Measurements from ENCODE around the gene MSH3.
"Not testable (repeated sequence)": the region's sequence is repeated elsewhere in the genome, so short reads cannot be mapped to it uniquely, and the experiment has no call there.

MSH3 gene

DNA sequence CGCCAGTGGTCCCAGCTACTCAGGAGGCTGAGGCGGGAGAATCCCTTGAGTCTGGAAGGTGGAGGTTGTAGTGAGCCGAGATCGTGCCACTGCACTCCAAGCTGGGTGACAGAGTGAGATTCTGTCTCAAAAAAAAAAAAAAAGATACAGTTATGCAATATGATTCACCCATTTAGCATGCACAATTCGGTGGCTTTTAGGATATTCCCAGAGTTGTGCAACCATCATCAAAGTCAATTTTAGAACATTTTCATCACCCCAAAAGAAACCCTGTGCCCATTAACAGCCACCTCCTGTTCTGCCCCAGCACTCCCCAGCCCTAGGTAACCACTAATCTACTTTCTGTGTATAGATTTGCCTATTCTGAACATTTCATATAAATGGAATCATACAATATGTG lies 4.7 kb downstream of the MSH3 start:
- DNase-seq = no peak

DNA sequence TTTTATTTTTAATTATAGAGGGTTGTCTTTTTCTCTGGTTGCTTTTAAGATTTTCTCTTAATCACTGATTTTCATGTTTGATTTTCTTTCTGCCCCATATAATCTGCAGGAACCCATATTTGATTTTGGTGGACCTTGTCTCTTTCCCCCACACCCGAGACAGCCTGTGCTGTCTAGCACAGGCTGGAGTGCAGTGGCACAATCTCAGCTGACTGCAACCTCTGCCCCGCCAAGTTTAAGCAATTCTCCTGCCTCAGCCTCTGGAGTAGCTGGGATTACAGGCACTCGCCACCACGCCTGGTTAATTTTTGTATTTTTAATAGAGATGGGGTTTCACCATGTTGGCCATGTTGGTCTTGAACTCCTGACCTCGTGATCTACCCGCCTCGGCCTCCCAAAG lies 6.2 kb downstream of the MSH3 start:
- not testable (repeated sequence) for DNase-seq

DNA sequence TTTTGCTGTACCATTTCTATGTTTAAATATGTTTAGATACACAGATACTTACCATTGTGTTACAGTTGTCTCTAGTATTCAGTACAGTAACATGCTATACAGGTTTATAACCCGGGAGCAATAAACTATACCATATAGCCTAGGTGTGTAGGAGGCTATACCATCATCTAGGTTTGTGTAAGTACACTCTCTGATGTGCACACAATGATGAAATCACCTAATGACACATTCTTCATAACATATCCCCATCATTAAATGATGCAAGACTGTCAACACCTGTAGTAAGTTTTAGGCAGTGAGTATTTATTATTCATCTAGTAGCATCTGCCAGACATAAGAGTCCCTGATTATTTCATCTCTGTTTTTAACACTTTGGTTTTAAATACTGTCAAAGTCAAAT lies 7.7 kb downstream of the MSH3 start:
- DNase-seq = no peak

DNA sequence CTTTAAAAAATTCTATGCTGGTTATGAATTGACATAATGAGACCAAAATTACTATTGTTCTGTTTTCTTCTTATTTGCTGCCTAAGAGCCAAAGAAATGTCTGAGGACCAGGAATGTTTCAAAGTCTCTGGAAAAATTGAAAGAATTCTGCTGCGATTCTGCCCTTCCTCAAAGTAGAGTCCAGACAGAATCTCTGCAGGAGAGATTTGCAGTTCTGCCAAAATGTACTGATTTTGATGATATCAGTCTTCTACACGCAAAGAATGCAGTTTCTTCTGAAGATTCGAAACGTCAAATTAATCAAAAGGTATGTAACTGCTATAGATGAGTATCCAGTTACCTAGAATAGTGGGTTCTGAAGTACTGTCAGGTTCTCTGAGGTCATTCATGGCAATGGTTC lies 10.6 kb downstream of the MSH3 start:
- no peak for DNase-seq

DNA sequence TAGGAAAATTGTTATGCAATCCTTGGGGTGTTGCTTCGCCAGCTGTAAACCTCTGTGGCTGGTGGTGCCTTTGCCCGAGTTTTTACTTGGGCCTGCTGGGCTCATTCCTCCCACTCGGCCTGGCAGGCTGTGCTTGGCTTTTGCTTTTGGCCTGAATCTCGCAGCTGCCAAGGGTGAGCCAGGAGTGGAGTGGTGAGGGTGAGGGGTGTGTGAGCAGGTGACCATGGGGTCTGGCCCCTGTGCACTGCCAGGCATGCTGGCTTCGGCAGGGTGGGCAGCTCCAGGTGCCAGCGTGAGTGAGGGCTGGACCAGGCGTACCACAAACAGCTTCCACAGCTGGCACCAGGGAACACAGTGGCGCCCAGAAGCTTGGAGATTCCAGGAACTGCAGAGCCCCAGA lies 12.9 kb downstream of the MSH3 start:
- DNase-seq = no peak

DNA sequence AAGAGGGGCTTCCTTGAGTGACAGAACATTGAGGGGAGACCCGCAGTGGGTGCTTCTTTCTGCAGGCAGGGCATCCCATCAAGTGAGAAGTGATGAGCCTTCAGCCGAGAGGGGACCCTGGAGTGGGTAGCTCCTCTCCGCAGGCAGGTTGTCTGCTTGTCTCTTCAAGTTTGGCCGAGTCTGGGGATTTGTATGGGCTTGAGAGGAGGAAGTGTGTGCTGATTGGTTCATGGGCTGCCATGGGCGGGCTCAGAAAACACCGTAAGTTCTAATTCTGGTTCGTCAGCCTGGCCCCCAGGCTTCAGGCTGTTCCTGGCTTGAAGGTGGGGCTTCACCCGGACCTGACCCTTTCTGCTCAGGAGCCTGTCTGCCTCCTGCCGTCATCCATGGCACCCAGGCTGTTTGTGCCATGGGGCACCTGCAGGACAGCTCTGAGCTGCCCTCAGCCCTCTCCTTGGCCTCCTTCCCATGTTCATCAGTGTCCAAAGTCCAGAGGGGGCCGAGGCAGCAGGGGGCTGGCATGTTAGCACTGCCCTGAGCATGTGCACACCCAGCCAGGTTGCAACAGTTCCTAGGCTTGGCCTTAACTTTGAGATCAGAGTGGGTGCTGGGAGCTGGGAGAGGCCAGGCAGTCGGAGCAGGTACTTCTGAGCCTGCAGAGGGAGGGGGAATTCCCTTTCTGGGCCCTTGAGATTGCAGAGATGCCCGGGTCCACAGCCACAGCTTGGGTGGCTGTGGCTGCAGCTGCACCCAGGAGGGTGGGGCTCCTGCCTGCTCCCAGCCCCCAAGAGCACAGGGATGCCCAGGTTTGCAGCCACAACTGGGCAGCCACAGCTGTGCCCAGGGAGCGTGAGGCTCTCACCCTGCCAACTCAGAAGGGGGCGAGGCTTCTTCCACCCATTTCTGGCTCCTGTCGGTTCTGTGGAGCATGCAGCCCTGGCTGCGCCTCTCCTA lies 13.8 kb downstream of the MSH3 start:
- DNase-seq = no peak

DNA sequence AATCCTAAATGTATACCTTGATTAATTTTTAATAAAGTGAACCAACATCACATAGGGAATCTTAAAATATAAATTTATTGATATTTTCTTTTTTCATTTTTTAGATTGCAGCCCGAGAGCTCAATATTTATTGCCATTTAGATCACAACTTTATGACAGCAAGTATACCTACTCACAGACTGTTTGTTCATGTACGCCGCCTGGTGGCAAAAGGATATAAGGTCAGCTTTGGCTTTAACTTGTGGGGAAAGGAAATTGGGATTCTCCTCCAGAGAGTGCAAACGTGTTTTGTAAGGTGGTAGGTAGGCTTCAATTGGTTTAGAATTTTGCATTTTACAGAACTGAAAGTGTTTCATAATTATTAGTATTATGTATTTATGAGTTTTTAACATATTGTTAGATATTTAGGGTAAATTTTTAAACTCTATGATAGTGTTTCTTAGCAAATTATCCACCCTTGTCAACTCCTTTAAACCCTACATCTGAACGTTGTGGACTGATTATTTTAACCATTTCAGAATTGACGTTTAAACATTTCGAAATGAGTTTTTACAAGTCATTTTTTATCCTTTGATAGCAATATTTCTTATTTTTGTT lies 17.8 kb downstream of the MSH3 start:
- peak; percentile 73 to 78 for DNase-seq

DNA sequence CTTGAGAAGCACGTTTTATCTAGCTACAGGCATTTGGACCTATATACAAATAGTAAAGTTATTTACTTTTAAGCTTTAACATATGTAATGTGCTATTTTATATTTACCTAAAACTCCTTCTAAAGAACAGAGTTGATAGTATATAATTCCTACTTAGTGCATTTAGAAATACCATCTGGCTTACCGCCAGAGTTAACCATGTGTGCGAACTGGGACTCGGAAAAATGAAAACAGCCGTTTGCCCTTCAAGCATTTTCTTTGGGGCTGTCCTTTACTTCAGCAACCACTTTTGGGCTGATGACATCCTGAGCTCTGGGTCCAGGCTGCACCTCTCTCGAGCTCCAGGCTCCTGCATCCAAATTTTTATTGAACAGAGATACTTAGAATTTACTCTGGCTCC lies 22.3 kb downstream of the MSH3 start:
- no peak for DNase-seq

DNA sequence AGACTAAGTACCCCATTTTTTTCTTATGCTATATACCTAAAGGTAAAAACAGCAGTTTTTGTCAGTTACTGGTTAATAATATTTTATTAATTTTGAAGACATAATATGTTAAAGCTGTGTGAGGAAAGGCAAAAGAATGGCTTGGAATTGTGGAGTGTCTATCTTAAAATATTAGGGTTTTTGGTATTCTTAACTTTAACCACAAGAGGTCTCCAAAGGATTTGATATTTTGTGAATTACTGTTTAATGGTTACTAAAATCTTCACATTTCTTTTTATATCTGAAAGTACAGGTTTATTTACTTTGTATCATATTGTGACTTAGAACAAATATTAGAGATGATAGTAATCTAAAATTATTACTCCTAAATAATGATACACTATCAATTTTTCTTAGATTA lies 32.3 kb downstream of the MSH3 start:
- DNase-seq = no peak

DNA sequence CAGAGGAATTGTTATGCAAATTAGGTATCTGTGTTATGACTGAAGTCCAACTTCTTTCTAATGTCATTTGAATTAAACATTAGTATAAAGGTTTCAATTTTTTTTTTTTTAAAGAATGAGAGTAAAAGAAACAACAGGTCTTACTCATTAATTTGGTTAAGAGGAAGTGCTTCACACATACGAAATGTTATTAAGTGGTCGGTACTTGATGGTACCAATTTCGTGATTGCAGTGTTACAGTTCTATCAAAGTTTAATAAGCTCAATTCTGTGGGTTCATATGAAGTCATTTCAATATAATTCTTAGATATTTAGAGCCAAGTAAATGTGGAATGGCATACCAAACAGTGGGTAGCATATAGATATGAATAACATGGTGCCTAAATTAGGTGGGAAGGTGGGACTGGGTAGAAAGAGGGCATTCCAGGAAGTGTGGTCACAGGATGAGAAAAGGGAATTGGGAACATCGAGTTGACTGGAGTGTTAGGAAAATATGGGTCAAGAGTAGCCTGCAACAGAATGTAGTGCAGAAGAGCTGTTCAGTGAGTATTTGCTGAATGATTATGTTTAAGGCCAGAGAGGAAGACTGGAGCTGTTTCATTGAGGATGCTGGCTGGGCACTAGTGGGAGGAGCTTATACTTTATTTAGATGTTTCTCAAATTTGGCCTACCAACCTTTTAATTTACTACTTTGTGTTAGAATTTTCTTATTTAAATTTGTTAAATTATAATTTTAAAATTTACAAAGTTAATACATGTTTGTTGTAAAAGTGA lies 34.4 kb downstream of the MSH3 start:
- no peak for DNase-seq

DNA sequence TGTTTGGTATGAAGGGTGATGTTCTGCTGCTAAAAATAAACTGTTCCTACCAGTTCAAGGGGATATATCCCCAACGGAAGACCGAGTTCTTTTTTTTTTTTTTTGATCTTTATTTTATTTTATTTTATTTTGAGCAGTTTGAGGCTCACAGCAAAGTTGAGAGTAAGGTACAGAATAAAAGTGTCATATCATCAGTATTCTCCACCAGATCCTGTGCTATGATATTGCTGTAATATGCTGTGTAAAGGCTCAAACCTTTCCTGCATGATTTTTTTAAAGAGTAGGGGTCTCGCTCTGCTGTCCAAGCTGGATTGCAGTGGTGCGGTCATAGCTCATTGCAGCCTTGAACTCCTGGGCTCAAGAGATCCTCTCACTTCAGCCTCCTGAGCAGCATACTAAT lies 35.2 kb downstream of the MSH3 start:
- DNase-seq = no peak

DNA sequence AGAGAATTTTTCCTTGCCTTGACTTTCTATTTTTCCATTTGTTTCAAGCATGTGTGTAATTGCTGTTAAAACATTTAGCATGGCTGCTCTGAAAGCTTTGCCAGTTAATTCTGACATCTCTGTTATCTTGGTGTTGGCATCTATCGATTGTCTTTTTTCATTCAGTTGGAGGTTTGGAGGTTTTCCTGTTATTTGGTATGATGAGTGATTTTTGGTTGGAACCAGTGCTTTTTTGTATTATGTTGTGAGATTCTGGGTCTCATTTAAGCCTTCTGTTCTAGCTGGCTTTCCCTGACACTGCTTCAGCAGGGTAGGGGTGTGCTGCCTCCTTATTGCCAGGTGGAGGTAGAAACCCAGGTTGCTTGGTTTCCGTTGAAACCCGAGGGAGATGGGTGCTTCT lies 41.2 kb downstream of the MSH3 start:
- no peak for DNase-seq

DNA sequence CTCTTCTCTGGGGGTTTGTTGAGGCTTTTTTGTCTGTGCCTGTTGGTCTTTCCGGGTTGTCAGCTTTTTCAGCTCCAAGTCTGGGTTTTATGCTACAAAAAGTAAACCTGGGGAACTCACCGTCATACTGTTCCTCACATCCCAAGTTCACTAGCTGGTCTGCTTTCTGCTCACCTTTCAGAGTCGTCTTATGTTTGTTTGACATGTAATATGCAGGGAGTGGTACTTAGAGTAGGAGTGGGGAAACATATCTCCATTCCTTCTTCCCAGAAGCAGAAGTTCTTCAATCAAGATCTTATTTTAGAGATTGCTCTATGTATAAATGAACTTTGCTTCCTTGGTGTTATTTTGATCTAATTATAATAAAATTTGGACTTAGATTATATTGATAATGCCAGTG lies 42.0 kb downstream of the MSH3 start:
- DNase-seq = no peak

DNA sequence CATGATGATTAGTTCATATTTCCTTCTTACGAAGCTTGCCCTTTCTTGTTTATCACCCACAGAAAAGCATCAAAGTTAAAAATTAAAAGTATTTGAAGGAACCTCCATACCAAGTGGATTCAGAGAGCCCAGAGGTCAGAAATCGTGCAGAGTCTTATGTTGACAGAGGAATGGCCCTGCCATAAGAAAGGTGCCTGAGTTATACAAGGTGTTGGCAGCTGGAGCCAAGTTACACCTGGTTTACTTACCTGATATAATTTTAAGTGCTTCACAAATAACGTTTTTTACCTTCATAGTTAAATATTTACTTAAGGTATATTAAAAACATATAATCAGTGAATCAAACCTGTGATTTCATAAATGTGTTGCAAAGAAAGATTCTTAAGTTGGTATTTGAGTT lies 42.6 kb downstream of the MSH3 start:
- no peak for DNase-seq

DNA sequence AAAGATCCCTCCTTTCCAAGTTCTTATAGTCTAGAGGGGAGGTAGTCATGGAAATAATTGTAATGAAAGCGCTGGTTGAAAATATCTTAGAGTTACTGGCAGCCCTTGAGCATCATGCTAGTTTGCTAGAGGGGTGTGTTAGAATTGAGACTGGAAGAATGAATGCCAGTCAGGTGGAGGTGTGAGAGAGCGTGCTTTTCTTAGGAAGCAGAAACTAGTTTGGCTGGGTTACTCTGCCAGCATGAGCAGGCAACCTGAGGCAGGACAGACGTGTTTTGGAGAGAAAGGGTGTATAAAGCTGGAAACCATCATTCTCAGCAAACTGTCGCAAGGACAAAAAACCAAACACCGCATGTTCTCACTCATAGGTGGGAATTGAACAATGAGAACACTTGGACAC lies 43.9 kb downstream of the MSH3 start:
- no peak for DNase-seq

DNA sequence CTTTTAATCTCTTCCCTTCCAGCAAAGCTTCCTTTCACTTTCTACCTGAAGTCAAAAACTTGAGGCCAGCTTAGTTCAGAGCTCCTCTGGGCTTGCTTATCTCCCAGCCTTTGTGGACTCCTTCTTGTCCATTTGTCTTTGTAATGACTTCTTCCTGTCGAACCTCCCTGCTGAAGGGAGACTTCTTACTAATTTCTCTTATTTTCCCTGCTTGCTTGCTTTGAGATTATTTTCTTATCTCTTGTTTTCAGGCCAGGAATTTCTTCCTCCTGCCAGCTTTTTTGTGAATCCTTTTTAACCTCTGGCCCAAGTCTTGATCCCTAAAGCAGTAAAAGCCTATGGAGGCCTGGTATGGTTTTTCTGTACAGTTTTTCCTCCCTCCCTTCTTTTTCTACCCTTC lies 47.1 kb downstream of the MSH3 start:
- DNase-seq = no peak

DNA sequence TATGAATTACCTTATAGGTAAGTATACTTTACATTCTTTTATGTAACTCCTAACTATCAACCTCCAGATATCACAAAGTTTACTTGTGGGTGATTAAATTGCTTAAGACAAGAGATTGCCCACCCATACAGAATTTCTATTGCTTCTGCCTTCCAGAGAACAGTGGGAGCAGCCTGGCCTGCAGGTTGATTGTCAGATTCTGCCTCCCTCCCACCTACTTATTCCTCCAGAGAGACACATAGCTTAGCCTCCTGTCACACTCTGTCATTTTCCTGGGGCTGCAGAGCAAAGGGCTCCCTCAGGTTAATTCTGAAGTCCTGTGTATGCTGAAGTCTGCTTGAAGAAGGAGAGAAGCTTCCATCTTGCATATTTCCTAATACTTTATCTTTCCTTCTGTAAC lies 48.8 kb downstream of the MSH3 start:
- no peak for DNase-seq

DNA sequence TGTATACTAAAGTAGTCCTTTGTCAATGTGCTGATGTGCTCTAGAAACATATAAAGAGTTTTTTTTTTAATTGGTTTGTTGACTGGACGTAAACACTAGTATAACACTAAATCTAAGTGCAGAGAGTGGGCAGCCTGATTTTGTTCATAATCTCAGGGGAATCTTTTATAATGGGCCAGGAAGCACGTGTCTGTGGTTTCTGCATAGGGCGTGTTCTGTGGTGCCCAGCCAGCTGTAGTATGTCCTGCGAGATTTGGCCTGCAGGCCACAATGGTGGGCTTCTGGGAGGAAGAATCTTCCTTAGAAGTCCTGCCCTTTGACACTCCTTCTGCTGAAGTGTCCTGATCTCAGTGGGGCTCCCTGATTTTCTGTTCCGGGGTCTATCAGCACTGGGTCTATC lies 49.3 kb downstream of the MSH3 start:
- no peak for DNase-seq

DNA sequence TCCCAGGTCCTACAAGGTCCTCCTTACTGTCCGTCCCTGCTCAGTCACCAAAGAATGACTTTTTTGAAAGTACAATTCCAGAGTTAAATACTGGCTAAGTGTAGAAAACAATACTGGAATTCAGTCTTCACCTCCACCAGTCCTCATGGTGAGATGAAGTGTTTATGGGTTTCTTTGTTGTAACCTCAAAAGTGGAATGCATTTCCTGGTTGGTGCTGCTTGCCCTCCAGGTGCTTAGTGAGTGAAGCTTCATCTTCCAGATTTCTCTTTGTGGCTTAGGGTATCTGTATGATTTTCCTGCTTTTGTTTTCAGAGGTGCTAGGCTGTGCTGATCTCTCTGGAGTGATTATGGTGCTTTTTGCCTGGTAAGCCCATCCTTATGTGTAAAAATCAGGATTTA lies 49.8 kb downstream of the MSH3 start:
- DNase-seq = no peak

DNA sequence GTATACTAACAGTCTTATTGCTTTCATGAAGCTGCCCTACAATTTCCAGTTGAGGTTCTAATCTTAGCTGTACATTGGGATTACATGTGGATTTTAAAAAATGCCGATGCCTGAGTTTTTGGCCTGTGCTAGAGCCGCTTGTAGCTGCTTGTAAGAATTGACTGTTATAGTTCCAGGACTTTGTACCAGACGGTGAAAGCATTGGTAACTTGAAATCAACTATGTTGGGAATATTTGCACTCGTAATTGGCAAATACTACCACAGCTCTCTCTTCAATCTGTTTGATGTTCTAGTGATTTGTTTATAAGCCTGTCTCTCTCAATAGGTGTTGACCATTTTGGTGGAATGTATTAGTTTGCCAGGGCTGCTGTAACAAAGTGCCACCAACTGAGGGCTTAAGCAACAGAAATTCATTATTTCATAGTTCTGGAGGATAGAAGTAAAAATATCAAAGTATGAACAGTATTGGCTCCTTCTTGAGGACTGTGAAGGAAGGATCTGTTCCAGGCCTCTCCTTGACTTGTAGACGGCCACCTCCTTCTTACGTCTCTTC lies 50.8 kb downstream of the MSH3 start:
- DNase-seq = no peak

DNA sequence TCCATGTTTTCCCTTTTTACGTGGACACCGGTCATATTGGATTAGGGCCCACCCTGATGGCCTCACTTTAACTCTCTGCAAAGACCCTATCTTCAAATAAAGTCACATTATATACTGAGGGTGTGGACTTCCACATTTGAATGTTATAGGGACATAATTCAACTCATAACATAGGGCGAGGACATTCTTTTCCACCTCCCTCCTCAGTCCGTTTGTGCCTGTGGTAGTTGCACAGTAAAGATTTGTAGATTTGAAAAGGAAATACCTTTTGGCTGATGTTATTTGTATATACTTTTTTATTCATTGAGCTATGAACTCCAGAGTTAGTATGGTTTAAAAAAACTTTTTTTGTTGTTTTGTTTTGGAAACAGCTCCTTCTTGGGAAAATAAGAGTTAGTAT lies 51.3 kb downstream of the MSH3 start:
- no peak for DNase-seq

DNA sequence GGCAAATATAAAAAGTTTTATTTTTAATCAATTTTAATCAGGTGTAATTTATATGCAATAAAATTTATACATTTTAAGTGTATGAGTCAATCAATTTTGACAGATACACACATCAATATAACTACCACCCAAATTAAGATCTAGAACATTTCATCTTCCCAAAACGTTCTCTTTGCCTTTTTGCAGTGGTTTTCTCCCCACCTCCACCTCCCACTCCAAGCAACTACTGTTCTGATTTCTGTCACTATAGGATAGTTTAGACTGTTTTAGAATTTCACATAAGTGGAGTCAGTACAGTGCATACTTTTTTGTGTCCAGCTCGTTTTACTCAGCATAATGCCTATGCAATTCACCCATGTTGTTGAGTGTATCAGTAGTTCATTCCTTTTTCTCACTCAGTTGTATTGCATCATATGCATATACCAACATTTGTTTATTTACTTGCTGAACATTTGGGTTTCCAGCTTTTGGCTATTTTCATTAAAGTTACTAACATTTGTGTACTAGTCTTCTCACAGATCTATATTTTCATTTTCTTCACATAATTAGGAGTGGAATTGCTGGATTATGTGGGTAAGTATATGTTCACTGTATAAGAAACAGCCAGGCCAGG lies 52.5 kb downstream of the MSH3 start:
- DNase-seq = no peak

DNA sequence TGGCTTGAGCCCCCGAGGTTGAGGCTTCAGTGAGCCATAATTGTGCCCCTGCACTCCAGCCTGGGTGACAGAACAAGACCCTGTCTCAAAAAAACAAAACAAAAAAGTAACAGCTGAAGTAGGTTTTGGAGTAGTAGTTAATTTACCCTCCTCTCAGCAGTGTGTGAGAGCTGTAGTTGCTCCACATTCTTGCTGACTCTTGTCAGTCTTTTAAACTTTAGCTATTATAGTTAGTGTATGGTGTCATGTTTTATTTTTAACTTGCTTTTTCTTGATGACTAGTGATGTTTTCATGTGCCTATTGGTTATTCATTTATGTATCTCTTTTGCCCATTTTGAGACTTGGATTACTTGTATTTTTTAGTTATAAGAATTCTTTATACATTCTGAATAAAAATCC lies 53.2 kb downstream of the MSH3 start:
- no peak for DNase-seq
